Activated T-cell treated with anti-CD3 and anti-CD28 coated beads, Interleukin-2, amount 50 U/mL, for 1 hour (primary cell): Measurements from ENCODE around the gene LMX1B.

Experiments used
- DNase-seq: peaks from one replicate; pipeline ENCODE4 v3.0.0-alpha.2; 2020

Gene LMX1B

GRCh38 chr9:126682928-126683697, 69.4 kb downstream of the LMX1B start:
- no peak for DNase-seq

GRCh38 chr9:126683698-126684044, 69.9 kb downstream of the LMX1B start:
- DNase-seq: no peak

GRCh38 chr9:126684345-126684744, 70.6 kb downstream of the LMX1B start:
- DNase-seq: no peak

- no peak for DNase-seq
Observed at GRCh38 chr9:126684965-126685465, 71.3 kb downstream of the LMX1B start.

- no peak for DNase-seq
Observed at GRCh38 chr9:126687930-126688461, 74.3 kb downstream of the LMX1B start.

GRCh38 chr9:126688617-126689016, 74.9 kb downstream of the LMX1B start:
- DNase-seq: no peak

GRCh38 chr9:126689027-126689825, 75.5 kb downstream of the LMX1B start:
- no peak for DNase-seq

- peak; percentile 63 for DNase-seq
Observed at GRCh38 chr9:126690431-126691051, 76.8 kb downstream of the LMX1B start.

GRCh38 chr9:126692041-126692758, 78.5 kb downstream of the LMX1B start:
- no peak for DNase-seq

- no peak for DNase-seq
Observed at GRCh38 chr9:126692759-126693427, 79.2 kb downstream of the LMX1B start.

GRCh38 chr9:126693428-126693944, 79.8 kb downstream of the LMX1B start:
- DNase-seq: no peak

- DNase-seq: no peak
Observed at GRCh38 chr9:126694206-126695081, 80.7 kb downstream of the LMX1B start.

GRCh38 chr9:126695186-126695585, 81.5 kb downstream of the LMX1B start:
- no peak for DNase-seq

- DNase-seq: no peak
Observed at GRCh38 chr9:126695701-126696400, 82.1 kb downstream of the LMX1B start.

GRCh38 chr9:126696401-126697145, 82.8 kb downstream of the LMX1B start:
- DNase-seq: no peak

- DNase-seq: no peak
Observed at GRCh38 chr9:126697330-126697729, 83.6 kb downstream of the LMX1B start.

GRCh38 chr9:126698251-126698650, 84.5 kb downstream of the LMX1B start:
- no peak for DNase-seq

GRCh38 chr9:126698756-126699155, 85.0 kb downstream of the LMX1B start:
- DNase-seq: no peak

GRCh38 chr9:126699401-126699881, 85.7 kb downstream of the LMX1B start:
- DNase-seq: no peak
